HuH-7 (cell line): ENCODE results near the gene TGM4.

Experiments
- DNase-seq: peaks from one replicate; pipeline ENCODE4 v3.0.0; 2011; ENCODE audit warnings: low spot score

Gene TGM4

GRCh38 chr3:44880284-44880683 is 5.9 kb downstream of the TGM4 start:
- no peak for DNase-seq

GRCh38 chr3:44883213-44883955 is 9.0 kb downstream of the TGM4 start:
- DNase-seq, result no peak

- DNase-seq, result no peak
These were observed 9.6 kb downstream of the TGM4 start for GRCh38 chr3:44883999-44884431.

- DNase-seq, result no peak
These were observed 11.2 kb downstream of the TGM4 start for GRCh38 chr3:44885618-44886017.

- DNase-seq, result no peak
These were observed 12.2 kb downstream of the TGM4 start for GRCh38 chr3:44886561-44886960.

- DNase-seq, result no peak
These were observed 12.7 kb downstream of the TGM4 start for GRCh38 chr3:44887101-44887500.

GRCh38 chr3:44890258-44890657 is 15.8 kb downstream of the TGM4 start:
- DNase-seq, result no peak

- no peak for DNase-seq
These were observed 16.4 kb downstream of the TGM4 start for GRCh38 chr3:44890852-44891251.

- no peak for DNase-seq
These were observed 18.3 kb downstream of the TGM4 start for GRCh38 chr3:44892689-44893088.

- no peak for DNase-seq
These were observed 18.7 kb downstream of the TGM4 start for GRCh38 chr3:44893097-44893496.

GRCh38 chr3:44894485-44894884 is 20.1 kb downstream of the TGM4 start:
- no peak for DNase-seq

GRCh38 chr3:44896440-44896839 is 22.0 kb downstream of the TGM4 start:
- DNase-seq, result no peak

- no peak for DNase-seq
These were observed 25.4 kb downstream of the TGM4 start for GRCh38 chr3:44899683-44900367.

- DNase-seq, result no peak
These were observed 28.2 kb downstream of the TGM4 start for GRCh38 chr3:44902628-44903027.

- DNase-seq, result no peak
These were observed 28.9 kb downstream of the TGM4 start for GRCh38 chr3:44903314-44903713.

GRCh38 chr3:44903751-44904150 is 29.3 kb downstream of the TGM4 start:
- no peak for DNase-seq

- DNase-seq, result no peak
These were observed 31.2 kb downstream of the TGM4 start for GRCh38 chr3:44905446-44906157.

- DNase-seq, result no peak
These were observed 32.6 kb downstream of the TGM4 start for GRCh38 chr3:44906997-44907396.

- DNase-seq, result no peak
These were observed 33.2 kb downstream of the TGM4 start for GRCh38 chr3:44907612-44908011.

GRCh38 chr3:44909063-44909462 is 34.7 kb downstream of the TGM4 start:
- DNase-seq, result no peak

- no peak for DNase-seq
These were observed 36.3 kb downstream of the TGM4 start for GRCh38 chr3:44910693-44911092.

- DNase-seq, result peak; percentile 84
These were observed 39.6 kb downstream of the TGM4 start for GRCh38 chr3:44913868-44914468.

GRCh38 chr3:44914936-44915335 is 40.5 kb downstream of the TGM4 start:
- peak; percentile 65 for DNase-seq
